Stimulated activated CD8-positive, alpha-beta memory T cell treated with anti-CD3 and anti-CD28 coated beads, Interleukin-15, amount 100 ng/mL, for 1 hour (primary cell): ENCODE results near the gene KMT2E.
A peak's percentile ranks its signal among the peaks of the same experiment; 100 is the strongest.
"Not testable (repeated sequence)": the region's sequence is repeated elsewhere in the genome, so short reads cannot be mapped to it uniquely, and the experiment has no call there.

Experiments used
- DNase-seq: peaks from one replicate; pipeline ENCODE4 v3.0.0-alpha.2; 2020; ENCODE audit warnings: low read depth

Gene KMT2E

GRCh38 chr7:104983076-104983577 lies 30.9 kb upstream of the KMT2E start:
- DNase-seq, result no peak

GRCh38 chr7:104983578-104984539 lies 30.1 kb upstream of the KMT2E start:
- peak; percentile 69 for DNase-seq

GRCh38 chr7:104984585-104985258 lies 29.3 kb upstream of the KMT2E start:
- no peak for DNase-seq

- DNase-seq, result no peak
These were observed 28.8 kb upstream of the KMT2E start for GRCh38 chr7:104985259-104985617.

- DNase-seq, result no peak
These were observed 27.3 kb upstream of the KMT2E start for GRCh38 chr7:104986628-104987259.

- not testable (repeated sequence) for DNase-seq
These were observed 26.6 kb upstream of the KMT2E start for GRCh38 chr7:104987403-104987802.

GRCh38 chr7:104990983-104991382 lies 23.0 kb upstream of the KMT2E start:
- no peak for DNase-seq

- DNase-seq, result no peak
These were observed 21.7 kb upstream of the KMT2E start for GRCh38 chr7:104992306-104992705.

- DNase-seq, result no peak
These were observed 20.7 kb upstream of the KMT2E start for GRCh38 chr7:104993217-104993862.

GRCh38 chr7:104998040-104998752 lies 15.8 kb upstream of the KMT2E start:
- DNase-seq, result no peak

GRCh38 chr7:105000200-105000599 lies 13.8 kb upstream of the KMT2E start:
- DNase-seq, result no peak

GRCh38 chr7:105000927-105001336 lies 13.1 kb upstream of the KMT2E start:
- no peak for DNase-seq

GRCh38 chr7:105001652-105002184 lies 12.3 kb upstream of the KMT2E start:
- DNase-seq, result no peak

GRCh38 chr7:105003275-105003674 lies 10.7 kb upstream of the KMT2E start:
- DNase-seq, result no peak

- DNase-seq, result no peak
These were observed 10.0 kb upstream of the KMT2E start for GRCh38 chr7:105003872-105004510.

GRCh38 chr7:105005006-105005405 lies 9.0 kb upstream of the KMT2E start:
- DNase-seq, result not testable (repeated sequence)

GRCh38 chr7:105005486-105005885 lies 8.5 kb upstream of the KMT2E start:
- not testable (repeated sequence) for DNase-seq

- no peak for DNase-seq
These were observed 7.5 kb upstream of the KMT2E start for GRCh38 chr7:105006367-105007136.

- DNase-seq, result no peak
These were observed 6.7 kb upstream of the KMT2E start for GRCh38 chr7:105007298-105007697.
